RWPE1 (cell line): ENCODE data around the gene DROSHA.

Source experiments
- CTCF ChIA-PET: fragments of 350-600 bp; sonication (Branson Sonifier 250); formaldehyde crosslinking; extraction: SDS; loops from one replicate; lab custom pipeline; 2021; lab: Yijun Ruan, JAX
- POLR2A ChIA-PET: fragments of 400-600 bp; formaldehyde crosslinking; extraction: SDS; loops from one replicate; lab custom pipeline; 2020; ENCODE audit warnings: antibody characterized with exemption; ENCODE audit not compliant: low non-redundant PET; lab: Yijun Ruan, JAX
- DNase-seq: peaks from one replicate; pipeline ENCODE4 v3.0.0; 2012; ENCODE audit warnings: low spot score
- H3K27ac ChIP-seq: fragments of 450-650 bp; 2 replicates; pipeline ENCODE4 v1.5.1; 2017
- TF ChIP-seq, protein P1 (sequence below): fragments of 450-650 bp; conservative IDR thresholded peaks from 2 replicates; pipeline ENCODE4 v1.5.1; 2017; ENCODE audit warnings: low read depth, mild to moderate bottlenecking

Gene DROSHA

DNA sequence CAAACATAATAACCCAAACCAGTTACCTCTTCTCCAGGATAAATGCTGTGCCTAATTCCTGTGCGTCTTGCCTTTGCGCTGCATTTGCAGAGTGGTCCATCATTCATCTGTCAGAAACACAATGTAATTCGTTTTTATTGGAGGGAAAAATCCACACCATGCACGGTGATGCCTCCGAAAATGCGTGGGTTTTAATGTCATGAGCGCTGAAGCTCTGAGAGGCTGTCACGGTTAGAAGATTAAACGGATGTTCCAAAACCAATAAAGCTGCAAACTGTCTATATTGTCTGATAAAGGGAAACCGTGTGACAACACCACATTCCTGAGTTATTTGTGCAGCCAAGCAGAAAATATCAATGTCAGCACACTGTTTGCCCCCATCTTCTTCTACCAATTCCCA, 27.4 kb downstream of the DROSHA start:
- DNase-seq = no peak
- ChIA-PET CTCF (no interaction called here), POLR2A (no interaction called here)
- TF ChIP-seq, protein P1, sequence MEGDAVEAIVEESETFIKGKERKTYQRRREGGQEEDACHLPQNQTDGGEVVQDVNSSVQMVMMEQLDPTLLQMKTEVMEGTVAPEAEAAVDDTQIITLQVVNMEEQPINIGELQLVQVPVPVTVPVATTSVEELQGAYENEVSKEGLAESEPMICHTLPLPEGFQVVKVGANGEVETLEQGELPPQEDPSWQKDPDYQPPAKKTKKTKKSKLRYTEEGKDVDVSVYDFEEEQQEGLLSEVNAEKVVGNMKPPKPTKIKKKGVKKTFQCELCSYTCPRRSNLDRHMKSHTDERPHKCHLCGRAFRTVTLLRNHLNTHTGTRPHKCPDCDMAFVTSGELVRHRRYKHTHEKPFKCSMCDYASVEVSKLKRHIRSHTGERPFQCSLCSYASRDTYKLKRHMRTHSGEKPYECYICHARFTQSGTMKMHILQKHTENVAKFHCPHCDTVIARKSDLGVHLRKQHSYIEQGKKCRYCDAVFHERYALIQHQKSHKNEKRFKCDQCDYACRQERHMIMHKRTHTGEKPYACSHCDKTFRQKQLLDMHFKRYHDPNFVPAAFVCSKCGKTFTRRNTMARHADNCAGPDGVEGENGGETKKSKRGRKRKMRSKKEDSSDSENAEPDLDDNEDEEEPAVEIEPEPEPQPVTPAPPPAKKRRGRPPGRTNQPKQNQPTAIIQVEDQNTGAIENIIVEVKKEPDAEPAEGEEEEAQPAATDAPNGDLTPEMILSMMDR = no peak
- H3K27ac ChIP-seq = no peak overlapping the region

DNA sequence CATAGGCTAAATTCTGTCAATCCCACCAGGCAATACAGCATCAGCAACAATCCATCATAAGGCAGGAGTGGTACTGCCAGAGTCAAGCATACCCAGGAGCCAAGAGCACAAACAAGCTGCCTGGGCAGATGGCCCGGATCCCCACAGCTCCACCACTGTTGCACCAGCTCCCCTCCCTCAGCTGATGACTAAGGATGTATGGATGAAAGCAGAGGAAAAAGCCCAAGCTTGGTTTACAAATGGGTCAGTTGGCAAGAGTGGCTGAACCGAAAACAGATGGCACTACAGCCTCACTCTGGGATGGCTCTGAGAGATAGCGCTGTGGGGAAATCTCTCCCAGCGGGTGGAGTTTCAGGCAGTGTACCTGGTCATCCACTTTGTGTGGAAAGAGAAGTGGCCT, 29.4 kb downstream of the DROSHA start:
- no peak overlapping the region for H3K27ac ChIP-seq
- no peak for DNase-seq
- POLR2A ChIA-PET = no interaction called here
- TF ChIP-seq, protein P1 = no peak
- CTCF ChIA-PET = no interaction called here

DNA sequence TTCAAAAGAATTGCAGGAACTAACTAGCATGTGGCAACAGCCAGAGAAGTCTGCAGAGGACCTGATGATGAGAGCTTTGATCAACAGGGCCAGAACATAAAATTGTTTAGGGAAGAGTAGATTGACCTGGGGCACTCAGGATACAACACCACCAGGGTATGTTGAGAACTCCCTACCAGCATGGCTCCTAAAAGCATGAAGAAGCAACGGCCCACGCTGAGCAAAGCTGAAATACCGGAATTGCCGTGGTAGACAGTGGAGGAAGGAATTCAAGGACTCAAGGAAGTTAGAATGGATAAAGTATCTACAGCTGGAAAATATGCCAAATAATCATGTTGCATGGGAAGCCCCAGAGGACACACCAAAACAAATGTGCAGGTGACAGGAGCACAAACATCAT, 31.6 kb downstream of the DROSHA start:
- no peak for DNase-seq
- TF ChIP-seq, protein P1 = no peak
- CTCF ChIA-PET = no interaction called here
- H3K27ac ChIP-seq = no peak overlapping the region
- POLR2A ChIA-PET = no interaction called here

DNA sequence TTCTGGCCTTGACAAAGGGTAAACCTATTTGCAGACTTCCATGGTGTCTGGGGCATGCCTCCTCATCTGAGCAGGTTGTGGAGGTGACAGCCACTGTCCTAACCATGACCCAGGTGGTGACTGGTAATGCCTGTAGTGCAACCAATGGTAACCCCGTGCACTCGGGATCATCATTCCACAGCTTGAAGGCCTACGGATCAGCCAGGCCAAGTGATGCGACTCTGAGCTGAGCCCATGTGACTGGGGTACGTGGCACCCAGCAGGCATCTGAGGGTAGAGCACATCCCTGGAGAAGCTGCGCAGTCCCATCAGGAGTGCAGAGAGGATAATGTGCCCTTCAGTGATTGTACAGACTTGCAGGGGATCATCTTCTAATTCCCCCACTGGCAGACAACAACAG, 35.0 kb downstream of the DROSHA start:
- POLR2A ChIA-PET = no interaction called here

DNA sequence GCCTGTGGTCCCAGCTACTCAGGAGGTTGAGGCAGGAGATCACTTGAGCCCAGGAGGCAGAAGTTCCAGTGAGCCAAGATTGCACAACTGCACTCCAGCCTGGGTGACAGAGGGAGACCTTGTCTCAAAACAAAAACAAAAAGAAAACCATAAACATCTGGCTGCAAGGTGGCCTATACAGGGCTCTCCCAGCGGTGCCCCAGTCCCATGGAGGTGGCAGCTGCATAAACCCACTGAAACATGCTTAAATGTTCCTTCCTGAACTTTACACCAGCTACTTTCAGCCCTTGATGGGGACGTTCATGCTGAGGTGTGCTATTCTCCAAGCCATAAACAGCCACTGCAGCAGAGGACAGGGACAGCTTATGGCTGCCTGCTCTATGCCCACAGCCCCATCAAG, 35.6 kb downstream of the DROSHA start:
- DNase-seq = no peak
- TF ChIP-seq, protein P1 = no peak
- ChIA-PET POLR2A (no interaction called here), CTCF (no interaction called here)
- H3K27ac ChIP-seq = no peak overlapping the region

More for the DNA sequence above, 35.0 kb downstream of the DROSHA start:
- TF ChIP-seq, protein P1 = no peak
- DNase-seq = no peak
- no peak overlapping the region for H3K27ac ChIP-seq
- CTCF ChIA-PET = no interaction called here

DNA sequence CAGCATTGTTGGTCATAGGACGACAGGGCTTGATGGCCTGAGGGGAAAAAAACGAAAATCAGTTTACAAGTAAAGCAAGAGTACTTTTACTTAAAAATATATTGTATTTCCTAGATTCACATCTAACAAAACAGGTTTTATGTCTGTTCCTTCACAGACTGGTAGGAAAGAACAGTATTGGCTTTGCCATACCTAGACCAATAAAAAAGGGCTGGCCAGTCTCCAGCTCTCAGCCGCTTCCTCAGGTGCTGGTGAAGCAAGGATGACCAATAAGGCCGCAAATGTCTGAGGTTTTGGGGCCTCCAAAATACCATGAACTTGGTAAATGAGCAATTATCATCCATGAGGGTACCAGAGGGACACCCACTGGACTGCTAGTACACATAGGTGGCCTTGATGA, 36.6 kb downstream of the DROSHA start:
- DNase-seq = no peak
- H3K27ac ChIP-seq = no peak overlapping the region
- CTCF ChIA-PET = interaction anchor here (0.6 kb wide), 1 partner anchor 347 kb away, joined by 5 read pairs; no protein-coding TSS in a partner anchor
- POLR2A ChIA-PET = no interaction called here
- TF ChIP-seq, protein P1 = no peak

DNA sequence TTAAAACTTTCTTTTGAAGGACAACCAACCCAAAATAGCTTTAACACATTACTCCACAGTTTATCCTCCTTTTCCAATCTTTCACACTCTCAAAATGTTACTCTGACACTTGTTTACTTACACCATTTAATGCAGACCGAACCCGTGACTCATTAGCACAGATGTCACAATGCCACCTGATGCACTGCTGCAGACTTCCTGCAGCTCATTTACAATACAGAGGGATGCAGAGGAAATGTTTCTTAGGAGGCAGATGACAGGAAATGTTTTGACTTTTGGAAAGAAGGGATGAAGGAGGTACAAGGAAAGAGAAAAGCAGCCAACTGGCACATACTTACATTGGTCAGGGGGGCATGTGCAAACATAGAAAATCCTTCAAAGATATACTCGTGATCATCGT, 39.0 kb downstream of the DROSHA start:
- no peak for DNase-seq
- CTCF ChIA-PET = no interaction called here
- H3K27ac ChIP-seq = no peak overlapping the region
- TF ChIP-seq, protein P1 = no peak
- POLR2A ChIA-PET = no interaction called here
